ENCODE results near the gene FOSL2.

- TF ChIP-seq EZH2 (IDR thresholded peaks at IDR 0.05; ENCODE audit: low read depth, unreplicated experiment) (no peak), CTCF (conservative IDR thresholded peaks at IDR 0.05; ENCODE audit: low read depth in 2 of 2) (no peak), JUNB (IDR thresholded peaks at IDR 0.05; ENCODE audit: unreplicated experiment) (no peak), POLR2AphosphoS5 (IDR thresholded peaks at IDR 0.05; ENCODE audit: low read depth) (no peak), REST (IDR thresholded peaks at IDR 0.05; ENCODE audit: unreplicated experiment) (no peak), ZNF114 (CRISPR knock-in tag; IDR thresholded peaks at IDR 0.05) (no peak), NANOG (IDR thresholded peaks at IDR 0.05; ENCODE audit: borderline replicate concordance) (no peak), EZH2phosphoT487 (IDR thresholded peaks at IDR 0.05; ENCODE audit: unreplicated experiment) (no peak), ZNF331 (CRISPR knock-in tag; IDR thresholded peaks at IDR 0.05; ENCODE audit: low read depth) (no peak), STAT1 (IDR thresholded peaks at IDR 0.05; ENCODE audit: unreplicated experiment) (no peak)
- TF ChIP-seq, protein P1, sequence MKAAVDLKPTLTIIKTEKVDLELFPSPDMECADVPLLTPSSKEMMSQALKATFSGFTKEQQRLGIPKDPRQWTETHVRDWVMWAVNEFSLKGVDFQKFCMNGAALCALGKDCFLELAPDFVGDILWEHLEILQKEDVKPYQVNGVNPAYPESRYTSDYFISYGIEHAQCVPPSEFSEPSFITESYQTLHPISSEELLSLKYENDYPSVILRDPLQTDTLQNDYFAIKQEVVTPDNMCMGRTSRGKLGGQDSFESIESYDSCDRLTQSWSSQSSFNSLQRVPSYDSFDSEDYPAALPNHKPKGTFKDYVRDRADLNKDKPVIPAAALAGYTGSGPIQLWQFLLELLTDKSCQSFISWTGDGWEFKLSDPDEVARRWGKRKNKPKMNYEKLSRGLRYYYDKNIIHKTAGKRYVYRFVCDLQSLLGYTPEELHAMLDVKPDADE (IDR thresholded peaks at IDR 0.05): no peak
Measured at GRCh38 chr2:28446531-28446930, 53.9 kb downstream of the FOSL2 start.
